HL-60 (cell line): ENCODE results near the gene NXPH1.

ENCODE experiments used
- POLR2AphosphoS5 ChIP-seq: IDR thresholded peaks from 2 replicates; pipeline ENCODE4 v1.6.1; 2012; ENCODE audit warnings: low read depth
- TF ChIP-seq, protein P1 (sequence below): IDR thresholded peaks from one replicate; pipeline ENCODE4 v1.5.1; 2011; ENCODE audit warnings: low read length, control low read depth, inconsistent platforms; ENCODE audit not compliant: insufficient read depth

DNA sequence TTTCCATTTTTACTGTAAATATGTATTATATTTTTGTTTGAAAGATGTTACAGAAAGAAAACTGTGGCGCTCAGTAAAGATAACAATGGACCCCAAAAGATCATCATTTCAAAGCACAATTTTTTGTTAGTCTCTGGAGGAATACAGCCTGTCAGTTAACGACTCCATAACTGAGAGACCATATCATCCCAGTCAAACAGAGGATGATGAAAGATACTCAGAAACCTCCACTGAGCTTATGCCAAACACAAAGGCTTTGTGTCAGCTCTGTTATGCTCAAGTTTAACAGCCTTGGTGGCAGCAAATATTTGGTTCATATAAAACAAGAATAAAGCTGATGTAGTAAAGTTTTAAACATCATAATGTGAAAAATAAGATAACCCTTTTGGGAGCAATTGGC is 345.1 kb downstream of the NXPH1 start:
- TF ChIP-seq, protein P1, sequence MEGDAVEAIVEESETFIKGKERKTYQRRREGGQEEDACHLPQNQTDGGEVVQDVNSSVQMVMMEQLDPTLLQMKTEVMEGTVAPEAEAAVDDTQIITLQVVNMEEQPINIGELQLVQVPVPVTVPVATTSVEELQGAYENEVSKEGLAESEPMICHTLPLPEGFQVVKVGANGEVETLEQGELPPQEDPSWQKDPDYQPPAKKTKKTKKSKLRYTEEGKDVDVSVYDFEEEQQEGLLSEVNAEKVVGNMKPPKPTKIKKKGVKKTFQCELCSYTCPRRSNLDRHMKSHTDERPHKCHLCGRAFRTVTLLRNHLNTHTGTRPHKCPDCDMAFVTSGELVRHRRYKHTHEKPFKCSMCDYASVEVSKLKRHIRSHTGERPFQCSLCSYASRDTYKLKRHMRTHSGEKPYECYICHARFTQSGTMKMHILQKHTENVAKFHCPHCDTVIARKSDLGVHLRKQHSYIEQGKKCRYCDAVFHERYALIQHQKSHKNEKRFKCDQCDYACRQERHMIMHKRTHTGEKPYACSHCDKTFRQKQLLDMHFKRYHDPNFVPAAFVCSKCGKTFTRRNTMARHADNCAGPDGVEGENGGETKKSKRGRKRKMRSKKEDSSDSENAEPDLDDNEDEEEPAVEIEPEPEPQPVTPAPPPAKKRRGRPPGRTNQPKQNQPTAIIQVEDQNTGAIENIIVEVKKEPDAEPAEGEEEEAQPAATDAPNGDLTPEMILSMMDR, result no peak
- TF ChIP-seq POLR2AphosphoS5, result no peak
